22Rv1 (cell line): ENCODE measurements around the gene STAP1.
"Not testable (repeated sequence)": the region's sequence is repeated elsewhere in the genome, so short reads cannot be mapped to it uniquely, and the experiment has no call there.

Experiments used
- H3K27ac ChIP-seq: fragments of 450-650 bp; 2 replicates; pipeline ENCODE4 v1.5.1; 2017
- CTCF ChIP-seq: fragments of 450-650 bp; IDR thresholded peaks from 2 replicates; pipeline ENCODE4 v1.5.1; 2017; ENCODE audit warnings: mild to moderate bottlenecking
- ZFX ChIP-seq: fragments of 450-650 bp; IDR thresholded peaks from 2 replicates; pipeline ENCODE4 v1.6.1; 2017; ENCODE audit warnings: antibody characterized with exemption, borderline replicate concordance

STAP1 gene

GRCh38 chr4:67632492-67632891, 74.0 kb downstream of the STAP1 start:
- TF ChIP-seq ZFX (no peak), CTCF (no peak)
- no peak overlapping the region for H3K27ac ChIP-seq

DNA sequence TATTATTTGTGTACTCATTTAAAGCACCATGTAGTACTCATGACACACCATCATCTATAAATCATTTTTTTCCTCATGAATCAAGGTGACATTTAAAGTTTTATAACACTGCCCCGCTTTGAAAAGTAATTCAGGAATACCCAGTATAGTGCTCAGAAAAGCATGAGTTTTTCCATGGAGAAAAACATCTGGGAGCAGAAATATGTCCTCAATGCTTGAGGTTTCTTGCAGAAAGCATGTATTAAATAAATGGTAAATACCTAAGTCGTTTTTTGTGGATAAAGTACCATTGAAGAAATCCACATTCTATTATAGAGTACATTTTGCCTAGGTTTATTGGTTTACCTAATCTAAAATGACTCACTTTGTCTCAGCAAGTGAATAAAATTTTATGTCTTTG, 76.2 kb downstream of the STAP1 start:
- TF ChIP-seq ZFX: no peak
- TF ChIP-seq CTCF: no peak
- H3K27ac ChIP-seq: no peak overlapping the region

DNA sequence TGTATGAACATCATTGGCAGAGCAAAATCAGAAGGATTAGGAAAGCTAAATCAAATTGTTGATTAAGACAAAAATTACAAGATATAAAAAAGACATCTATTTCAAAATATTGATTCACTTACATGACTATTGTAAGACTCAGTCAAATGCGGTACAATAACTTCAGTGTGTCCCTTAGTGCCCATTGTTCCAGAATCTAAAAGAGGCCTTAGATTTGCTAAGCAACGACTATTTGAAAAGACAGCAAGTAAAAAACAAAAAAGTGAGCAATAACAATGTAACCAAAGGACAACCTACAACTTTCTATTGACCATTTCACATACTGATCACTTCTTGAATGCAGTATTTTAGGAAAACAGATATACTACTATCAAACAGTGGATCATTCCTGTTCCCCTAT, 76.8 kb downstream of the STAP1 start:
- TF ChIP-seq ZFX (no peak), CTCF (no peak)
- H3K27ac ChIP-seq: no peak overlapping the region

DNA sequence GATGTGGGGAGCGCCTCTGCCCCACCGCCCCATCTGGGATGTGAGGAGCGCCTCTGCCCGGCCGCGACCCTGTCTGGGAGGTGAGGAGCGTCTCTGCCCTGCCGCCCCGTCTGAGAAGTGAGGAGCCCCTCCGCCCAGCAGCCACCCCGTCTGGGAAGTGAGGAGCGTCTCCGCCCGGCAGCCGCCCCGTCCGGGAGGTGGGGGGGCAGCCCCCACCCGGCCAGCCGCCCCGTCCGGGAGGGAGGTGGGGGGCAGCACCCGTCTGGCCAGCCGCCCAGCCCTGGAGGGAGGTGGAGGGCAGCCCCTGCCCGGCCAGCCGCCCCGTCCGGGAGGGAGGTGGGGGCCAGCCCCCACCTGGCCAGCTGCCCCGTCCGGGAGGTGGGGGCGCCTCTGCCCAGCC, 78.5 kb downstream of the STAP1 start:
- H3K27ac ChIP-seq: not testable (repeated sequence)

- no peak overlapping the region for H3K27ac ChIP-seq
- no peak for TF ChIP-seq CTCF
- no peak for TF ChIP-seq ZFX
Observed at GRCh38 chr4:67638136-67638535, 79.6 kb downstream of the STAP1 start.

DNA sequence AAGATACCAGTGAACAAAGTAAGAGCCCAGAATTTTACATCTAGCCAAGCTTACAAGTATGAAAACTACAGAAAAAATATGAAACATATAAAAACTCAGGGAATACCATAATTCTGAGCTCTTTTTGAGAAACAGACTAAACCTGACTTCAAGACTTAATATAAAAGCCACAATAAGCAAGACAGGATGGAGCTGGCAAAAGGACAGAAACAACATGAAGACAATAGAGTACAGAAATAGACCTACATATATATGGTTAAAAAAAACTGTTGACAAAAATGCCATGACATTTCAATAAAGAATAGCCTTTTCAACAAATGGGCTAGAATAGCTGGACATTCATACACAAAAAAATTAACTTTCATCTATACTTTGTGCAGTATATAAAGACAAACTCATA, 93.0 kb downstream of the STAP1 start:
- TF ChIP-seq CTCF (no peak), ZFX (no peak)
- H3K27ac ChIP-seq: no peak overlapping the region
